Measurements from ENCODE around the gene CRABP2. TPM values are rescaled to one million over a fixed set of nuclear protein-coding genes. Genes with fewer than 3 reads are reported as not detected.
A peak's percentile ranks its signal among the peaks of the same experiment; 100 is the strongest.

The CRABP2 gene
- total and polyA plus RNA-seq, 2 of the 13 experiments (the other 11 are each of a cell fraction or from before 2014, with no cell fraction given) = 0.40 to 0.60 TPM

GRCh38 chr1:156658496-156658895 is 46.9 kb downstream of the CRABP2 start:
- in situ Hi-C loops (cut with HindIII; ENCODE audit: extremely low pct_ligation_motif_present, low pct_unique_long_range_greater_than_20kb) = no loop called here
- TF ChIP-seq RBFOX2 (IDR thresholded peaks at IDR 0.05; ENCODE audit: low read depth, low read length) = peak; percentile 69
- peak; percentile 21 for TF ChIP-seq HNRNPLL (IDR thresholded peaks at IDR 0.05; ENCODE audit: low read depth, low read length, poor library complexity, severe bottlenecking)
- TF ChIP-seq ARID4A (CRISPR knock-in tag; IDR thresholded peaks at IDR 0.05; ENCODE audit: borderline replicate concordance) = 0 out of 2 replicates have a peak, but pooled peaks have one; percentile 3
- TF ChIP-seq, protein P1, sequence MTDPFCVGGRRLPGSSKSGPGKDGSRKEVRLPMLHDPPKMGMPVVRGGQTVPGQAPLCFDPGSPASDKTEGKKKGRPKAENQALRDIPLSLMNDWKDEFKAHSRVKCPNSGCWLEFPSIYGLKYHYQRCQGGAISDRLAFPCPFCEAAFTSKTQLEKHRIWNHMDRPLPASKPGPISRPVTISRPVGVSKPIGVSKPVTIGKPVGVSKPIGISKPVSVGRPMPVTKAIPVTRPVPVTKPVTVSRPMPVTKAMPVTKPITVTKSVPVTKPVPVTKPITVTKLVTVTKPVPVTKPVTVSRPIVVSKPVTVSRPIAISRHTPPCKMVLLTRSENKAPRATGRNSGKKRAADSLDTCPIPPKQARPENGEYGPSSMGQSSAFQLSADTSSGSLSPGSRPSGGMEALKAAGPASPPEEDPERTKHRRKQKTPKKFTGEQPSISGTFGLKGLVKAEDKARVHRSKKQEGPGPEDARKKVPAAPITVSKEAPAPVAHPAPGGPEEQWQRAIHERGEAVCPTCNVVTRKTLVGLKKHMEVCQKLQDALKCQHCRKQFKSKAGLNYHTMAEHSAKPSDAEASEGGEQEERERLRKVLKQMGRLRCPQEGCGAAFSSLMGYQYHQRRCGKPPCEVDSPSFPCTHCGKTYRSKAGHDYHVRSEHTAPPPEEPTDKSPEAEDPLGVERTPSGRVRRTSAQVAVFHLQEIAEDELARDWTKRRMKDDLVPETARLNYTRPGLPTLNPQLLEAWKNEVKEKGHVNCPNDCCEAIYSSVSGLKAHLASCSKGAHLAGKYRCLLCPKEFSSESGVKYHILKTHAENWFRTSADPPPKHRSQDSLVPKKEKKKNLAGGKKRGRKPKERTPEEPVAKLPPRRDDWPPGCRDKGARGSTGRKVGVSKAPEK (CRISPR knock-in tag; IDR thresholded peaks at IDR 0.05; ENCODE audit: borderline replicate concordance) = no peak
- H3K4me2 ChIP-seq (ENCODE audit: low read depth, low read length) = peak overlapping the region; percentile 96

More at GRCh38 chr1:156658496-156658895, 46.9 kb downstream of the CRABP2 start:
- DNase-seq (ENCODE audit: low spot score) (no peak), ATAC-seq (no peak), FAIRE-seq (no peak)
- intact Hi-C loops (cut with micrococcal nuclease; ENCODE audit: unreplicated experiment) = no loop called here
- Histone ChIP-seq H3K9ac (ENCODE audit: insufficient read depth, low read depth, low read length) (no peak overlapping the region), H4K20me1 (ENCODE audit: insufficient read depth, low read length) (peaks cover 64% of the 10 kb centered on the region), H3K79me2 (ENCODE audit: insufficient read depth, low read length) (peaks cover 20% of the 10 kb centered on the region), H3K27me3 (ENCODE audit: control insufficient read depth in 1 of 2, insufficient read depth in 2 of 2, low read length in 2 of 2) (no peaks in the 10 kb centered on the region; a peak in 1 of 5 replicates), H3K9me3 (ENCODE audit: low read length) (no peaks in the 10 kb centered on the region), H3K4me1 (ENCODE audit: insufficient read depth, low read length) (peaks cover 66% of the 10 kb centered on the region), H2AFZ (ENCODE audit: low read length) (no peak overlapping the region), H3K4me3 (replicated peaks in 1 of 3; ENCODE audit: insufficient read depth in 1 of 3, low read depth in 2 of 3, low read length in 3 of 3) (peak overlapping the region in 1 of 3 experiments; percentile 56; a peak in 1 of 6 replicates), H3K27ac (ENCODE audit: extremely low read length, insufficient read depth, low read length) (no peak overlapping the region), H3K36me3 (replicated peaks in 1 of 2; ENCODE audit: control insufficient read depth in 1 of 2, insufficient read depth in 2 of 2, low read length in 2 of 2) (peaks cover 1 to 5% of the 10 kb centered on the region in 2 experiments; a peak in 1 of 5 replicates)
- WGBS (ENCODE audit: low lambda C conversion rate) = 83% methylated on average over 6 of the region's 14 CpGs
- no TSS peak for BruUV-seq (replicated peaks)
- POLR2A ChIA-PET = interaction anchor here (11.4 kb wide), 1 partner anchor 16 kb away, joined by 189 read pairs; the partner anchor contains the start of gene NES
- CTCF ChIA-PET (ENCODE audit: low intra/inter-chr PET ratio, low total read pairs) = interaction anchor here (1.9 to 6.4 kb wide), 2 partner anchors 20 to 31 kb away, joined by 13 to 166 read pairs; partner anchors contain the start of gene NES
